Endothelial cell (in vitro differentiated cells): ENCODE data around the gene SPSB1. TPM values are rescaled to one million over a fixed set of nuclear protein-coding genes. Genes with fewer than 3 reads are reported as not detected.

ENCODE experiments used
- DNase-seq: peaks from one replicate; pipeline ENCODE4 v3.0.0; 2021; ENCODE audit warnings: low spot score
- H3K27ac Mint-ChIP-seq: one replicate; pipeline ENCODE4 v1.8.0; 2021; ENCODE audit warnings: mixed read lengths, inconsistent platforms; ENCODE audit not compliant: unreplicated experiment
- H3K27me3 Mint-ChIP-seq: one replicate; pipeline ENCODE4 v1.8.0; 2021; ENCODE audit warnings: mild to moderate bottlenecking, moderate library complexity, mixed read lengths, inconsistent platforms; ENCODE audit not compliant: unreplicated experiment
- H3K36me3 Mint-ChIP-seq: one replicate; pipeline ENCODE4 v1.8.0; 2021; ENCODE audit warnings: mild to moderate bottlenecking, low read depth, mixed read lengths, inconsistent platforms; ENCODE audit not compliant: unreplicated experiment
- H3K4me1 Mint-ChIP-seq: one replicate; pipeline ENCODE4 v1.8.0; 2021; ENCODE audit warnings: mild to moderate bottlenecking, mixed read lengths, inconsistent platforms; ENCODE audit not compliant: unreplicated experiment
- H3K4me3 Mint-ChIP-seq: one replicate; pipeline ENCODE4 v1.8.0; 2021; ENCODE audit warnings: mild to moderate bottlenecking, mixed read lengths, inconsistent platforms; ENCODE audit not compliant: unreplicated experiment
- H3K9me3 Mint-ChIP-seq: one replicate; pipeline ENCODE4 v1.8.0; 2021; ENCODE audit warnings: mixed read lengths, inconsistent platforms; ENCODE audit not compliant: unreplicated experiment
- total RNA-seq: library from RNA; stranded (reverse); fragmentation: NEBNext Ultra II Directional; extraction: Animal tissue kit (Norgen Biotek cat#: 25700); gene quantifications from one replicate; pipeline ENCODE4 v1.2.1, GENCODE V29; 2021; ENCODE audit not compliant: unreplicated experiment
- TF ChIP-seq, protein P1 (sequence below): fragments of 200-600 bp; sonication (generic); IDR thresholded peaks from one replicate; pipeline ENCODE4 v1.5.0; 2021; ENCODE audit warnings: antibody characterized with exemption; ENCODE audit not compliant: unreplicated experiment

Gene SPSB1
- total RNA-seq, 1 donor from 2014 or later = 8.1 TPM

DNA sequence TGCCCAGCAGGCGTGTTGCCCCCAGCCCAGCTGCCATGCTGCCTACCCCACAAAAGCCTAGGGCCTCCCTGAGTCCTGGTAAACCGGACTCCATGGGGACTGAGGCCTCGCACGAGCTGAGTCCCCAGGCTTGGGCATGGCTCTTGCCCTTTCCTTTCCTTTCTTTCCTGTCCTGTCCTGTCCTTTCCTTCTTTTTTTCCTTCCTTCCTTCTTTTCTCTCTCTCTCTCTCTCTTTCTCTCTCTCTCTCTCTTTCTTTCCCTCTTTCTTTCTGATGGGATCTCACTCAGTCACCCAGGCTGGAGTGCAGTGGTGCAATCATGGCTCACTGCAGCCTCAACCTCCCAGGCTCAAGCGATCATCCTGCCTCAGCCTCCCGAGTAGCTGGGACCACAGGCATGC lies 104.4 kb downstream of the SPSB1 start:
- H3K36me3 Mint-ChIP-seq = peaks cover 4% of the 10 kb centered on the region
- H3K27me3 Mint-ChIP-seq = peaks cover 6% of the 10 kb centered on the region
- TF ChIP-seq, protein P1, sequence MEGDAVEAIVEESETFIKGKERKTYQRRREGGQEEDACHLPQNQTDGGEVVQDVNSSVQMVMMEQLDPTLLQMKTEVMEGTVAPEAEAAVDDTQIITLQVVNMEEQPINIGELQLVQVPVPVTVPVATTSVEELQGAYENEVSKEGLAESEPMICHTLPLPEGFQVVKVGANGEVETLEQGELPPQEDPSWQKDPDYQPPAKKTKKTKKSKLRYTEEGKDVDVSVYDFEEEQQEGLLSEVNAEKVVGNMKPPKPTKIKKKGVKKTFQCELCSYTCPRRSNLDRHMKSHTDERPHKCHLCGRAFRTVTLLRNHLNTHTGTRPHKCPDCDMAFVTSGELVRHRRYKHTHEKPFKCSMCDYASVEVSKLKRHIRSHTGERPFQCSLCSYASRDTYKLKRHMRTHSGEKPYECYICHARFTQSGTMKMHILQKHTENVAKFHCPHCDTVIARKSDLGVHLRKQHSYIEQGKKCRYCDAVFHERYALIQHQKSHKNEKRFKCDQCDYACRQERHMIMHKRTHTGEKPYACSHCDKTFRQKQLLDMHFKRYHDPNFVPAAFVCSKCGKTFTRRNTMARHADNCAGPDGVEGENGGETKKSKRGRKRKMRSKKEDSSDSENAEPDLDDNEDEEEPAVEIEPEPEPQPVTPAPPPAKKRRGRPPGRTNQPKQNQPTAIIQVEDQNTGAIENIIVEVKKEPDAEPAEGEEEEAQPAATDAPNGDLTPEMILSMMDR = no peak
- DNase-seq = no peak
- no peak overlapping the region for H3K4me3 Mint-ChIP-seq
- peaks cover 4% of the 10 kb centered on the region for H3K9me3 Mint-ChIP-seq
- no peak overlapping the region for H3K27ac Mint-ChIP-seq
- peaks cover 31% of the 10 kb centered on the region for H3K4me1 Mint-ChIP-seq

DNA sequence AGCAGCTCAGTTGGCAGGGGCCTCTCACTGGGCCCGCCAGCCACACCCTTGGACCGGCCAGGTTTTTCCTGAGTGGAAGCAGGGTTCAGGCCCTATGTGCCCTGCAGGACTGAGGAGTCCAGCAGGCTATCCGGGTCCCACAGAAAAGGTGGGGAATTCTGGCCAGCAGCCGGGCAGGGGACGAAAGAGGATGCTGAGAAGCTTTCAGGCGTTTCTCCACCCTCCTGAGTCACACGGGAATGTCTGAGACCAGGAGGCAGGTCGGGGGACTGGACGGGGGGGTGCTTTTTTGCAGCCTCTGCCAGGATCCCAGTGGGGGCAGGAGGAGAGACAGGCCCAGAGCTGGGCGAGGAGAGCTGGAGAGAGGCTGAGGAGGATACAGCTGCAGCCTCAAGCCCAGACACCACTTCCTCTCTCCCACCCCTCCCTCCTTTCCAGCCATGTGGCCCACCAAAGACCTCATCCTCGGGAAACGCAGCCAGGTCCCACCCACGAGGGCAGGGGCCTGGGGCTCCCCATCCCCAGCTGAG lies 105.4 kb downstream of the SPSB1 start:
- peaks cover 4% of the 10 kb centered on the region for H3K9me3 Mint-ChIP-seq
- peak; percentile 38 for DNase-seq

DNA sequence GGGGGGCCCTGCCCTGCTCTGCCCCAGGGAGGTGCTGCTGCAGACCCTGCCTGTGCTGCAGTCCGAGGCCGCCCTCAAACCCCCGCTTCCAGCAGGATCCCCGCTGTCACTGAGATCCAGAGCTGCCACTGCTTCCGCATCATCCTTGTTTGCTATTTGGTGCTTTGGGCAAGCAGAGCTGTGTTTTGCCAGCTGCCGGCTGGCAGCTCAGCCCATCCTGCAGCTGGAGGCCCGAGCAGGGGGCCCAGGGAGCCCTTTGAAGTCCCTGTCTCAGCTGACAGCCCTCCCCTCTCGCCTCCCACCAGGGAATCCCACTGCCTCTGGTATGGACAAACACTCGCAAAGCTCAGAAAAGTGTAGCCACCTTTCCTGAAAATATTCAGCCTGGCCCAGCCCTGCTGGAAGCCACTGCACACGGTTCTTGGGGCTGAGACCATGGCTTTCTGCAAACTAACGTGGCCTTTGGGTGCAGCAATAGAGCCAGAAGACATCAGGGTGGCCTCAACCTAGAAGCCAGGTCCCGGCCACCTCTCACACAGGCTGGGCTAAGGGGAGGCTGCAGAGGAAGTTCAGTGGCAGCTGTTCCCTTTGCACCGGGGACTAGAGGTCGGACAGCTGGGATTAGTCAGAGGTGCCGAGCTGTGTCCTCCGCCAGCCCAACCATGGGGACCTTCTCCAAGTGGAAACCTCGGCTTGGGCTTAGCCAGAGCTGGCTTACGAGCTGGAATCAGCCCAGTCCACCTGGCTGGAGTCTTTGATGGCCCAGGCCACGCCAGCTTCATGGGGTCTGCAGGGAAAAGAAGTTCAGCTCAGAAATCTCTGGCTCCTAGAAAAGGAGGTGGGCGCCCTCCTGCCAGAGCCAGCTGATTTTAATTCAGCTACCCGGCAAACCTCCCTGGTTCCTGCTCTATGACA lies 107.1 kb downstream of the SPSB1 start:
- peaks cover 34% of the 10 kb centered on the region for H3K4me1 Mint-ChIP-seq
- TF ChIP-seq, protein P1 = no peak
- peaks cover 4% of the 10 kb centered on the region for H3K27me3 Mint-ChIP-seq
- DNase-seq = no peak
- peaks cover 4% of the 10 kb centered on the region for H3K36me3 Mint-ChIP-seq
- H3K4me3 Mint-ChIP-seq = no peak overlapping the region
- H3K9me3 Mint-ChIP-seq = peaks cover 4% of the 10 kb centered on the region
- H3K27ac Mint-ChIP-seq = no peak overlapping the region

More for the DNA sequence above, 105.4 kb downstream of the SPSB1 start:
- Mint-ChIP-seq H3K36me3 (peaks cover 4% of the 10 kb centered on the region), H3K27ac (no peak overlapping the region), H3K27me3 (peaks cover 8% of the 10 kb centered on the region), H3K4me3 (no peak overlapping the region), H3K4me1 (peaks cover 37% of the 10 kb centered on the region)
- TF ChIP-seq, protein P1 = no peak

DNA sequence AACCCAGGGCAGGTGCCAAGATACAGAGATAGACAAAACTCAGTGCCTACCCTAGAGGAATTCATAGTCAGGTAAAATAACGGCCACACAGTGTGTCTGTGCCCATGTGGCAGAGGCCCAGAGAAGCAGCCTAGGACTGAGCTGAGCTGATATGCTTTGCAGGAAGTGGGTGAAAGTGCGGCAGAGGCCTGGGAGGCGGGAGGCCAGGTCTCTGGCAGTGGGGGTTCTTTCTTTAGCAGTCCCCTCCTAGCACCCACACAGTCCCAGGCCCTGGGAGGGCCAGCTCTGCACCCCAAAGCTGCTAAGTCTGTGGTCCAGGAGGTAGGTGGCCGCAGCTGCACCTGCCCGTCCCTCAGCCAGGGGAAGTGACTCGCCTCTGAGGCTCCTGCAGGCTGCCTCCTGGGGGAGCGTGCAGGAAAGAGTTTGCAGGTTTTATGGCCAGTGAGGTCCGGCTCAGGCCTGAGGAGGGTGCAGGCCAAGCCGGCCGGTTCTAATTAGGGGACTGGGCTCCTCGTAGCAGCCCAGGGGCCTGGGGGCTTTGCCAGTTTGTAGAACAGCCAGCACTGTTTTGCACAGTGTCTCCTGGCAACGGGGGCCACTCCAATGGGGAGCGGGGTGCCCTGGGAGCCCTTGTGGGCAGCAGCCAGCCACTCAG lies 107.9 kb downstream of the SPSB1 start:
- Mint-ChIP-seq H3K9me3 (no peaks in the 10 kb centered on the region), H3K27me3 (peaks cover 2% of the 10 kb centered on the region), H3K27ac (no peak overlapping the region), H3K4me3 (no peak overlapping the region), H3K4me1 (peaks cover 32% of the 10 kb centered on the region), H3K36me3 (no peaks in the 10 kb centered on the region)
- DNase-seq = no peak
- TF ChIP-seq, protein P1 = no peak

DNA sequence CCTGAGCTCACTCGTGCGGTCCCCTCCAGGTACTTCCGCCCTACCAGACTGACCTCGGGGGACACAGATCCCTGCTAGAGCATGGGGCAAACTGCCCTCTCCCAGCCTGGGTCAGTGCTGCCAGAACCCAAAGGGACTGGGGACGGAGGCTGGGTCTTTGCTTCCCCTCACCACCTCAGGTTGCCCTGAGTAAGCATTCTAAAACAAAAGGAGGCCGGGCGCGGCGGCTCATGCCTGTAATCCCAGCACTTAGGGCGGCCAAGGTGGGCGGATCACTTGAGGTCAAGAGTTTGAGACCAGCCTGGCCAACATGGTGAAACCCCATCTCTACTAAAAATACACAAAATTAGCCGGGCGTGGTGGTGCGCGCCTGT lies 108.4 kb downstream of the SPSB1 start:
- H3K27me3 Mint-ChIP-seq = peaks cover 2% of the 10 kb centered on the region
- no peak overlapping the region for H3K27ac Mint-ChIP-seq
- no peaks in the 10 kb centered on the region for H3K36me3 Mint-ChIP-seq

More for the DNA sequence above, 108.4 kb downstream of the SPSB1 start:
- H3K4me3 Mint-ChIP-seq = no peak overlapping the region
- no peak for DNase-seq
- no peaks in the 10 kb centered on the region for H3K9me3 Mint-ChIP-seq
- TF ChIP-seq, protein P1 = no peak
- H3K4me1 Mint-ChIP-seq = peaks cover 32% of the 10 kb centered on the region
